Hepatocyte (in vitro differentiated cells): ENCODE results near the gene HHIPL2. TPM values are rescaled to one million over a fixed set of nuclear protein-coding genes. Genes with fewer than 3 reads are reported as not detected.

Experiments used
- DNase-seq: peaks from one replicate; pipeline ENCODE4 v3.0.0-alpha.2; 2016; ENCODE audit warnings: low spot score
- H2AFZ ChIP-seq: fragments of 200-600 bp; sonication (generic); 2 replicates; pipeline ENCODE4 v1.6.0; 2016; ENCODE audit warnings: antibody characterized with exemption, mild to moderate bottlenecking
- H3K27ac ChIP-seq: fragments of 200-600 bp; sonication (generic); 2 replicates; pipeline ENCODE4 v1.5.1; 2016; ENCODE audit warnings: mild to moderate bottlenecking
- H3K27me3 ChIP-seq: fragments of 200-600 bp; sonication (generic); 2 replicates; pipeline ENCODE4 v1.6.1; 2016
- H3K36me3 ChIP-seq: fragments of 200-600 bp; sonication (generic); replicated peaks from 2 replicates; pipeline ENCODE4 v1.5.1; 2016; ENCODE audit warnings: low read depth; ENCODE audit not compliant: insufficient read depth
- H3K4me1 ChIP-seq: fragments of 200-600 bp; sonication (generic); 2 replicates; pipeline ENCODE4 v1.5.1; 2016; ENCODE audit warnings: mild to moderate bottlenecking, moderate library complexity; ENCODE audit not compliant: insufficient read depth
- H3K4me2 ChIP-seq: fragments of 200-600 bp; sonication (generic); 2 replicates; pipeline ENCODE4 v1.6.0; 2016
- H3K4me3 ChIP-seq: fragments of 200-600 bp; sonication (generic); 2 replicates; pipeline ENCODE4 v1.5.1; 2016; ENCODE audit warnings: mild to moderate bottlenecking
- H3K79me2 ChIP-seq: fragments of 200-600 bp; sonication (generic); 2 replicates; pipeline ENCODE4 v1.6.0; 2017; ENCODE audit warnings: mild to moderate bottlenecking
- H3K9me2 ChIP-seq: fragments of 200-600 bp; sonication (generic); replicated peaks from 2 replicates; pipeline ENCODE4 v1.6.0; 2017; ENCODE audit warnings: mild to moderate bottlenecking; ENCODE audit not compliant: insufficient read depth
- H3K9me3 ChIP-seq: fragments of 200-600 bp; sonication (generic); 2 replicates; pipeline ENCODE4 v1.5.1; 2016; ENCODE audit warnings: low read depth, mild to moderate bottlenecking
- H4K20me1 ChIP-seq: fragments of 200-600 bp; sonication (generic); 2 replicates; pipeline ENCODE4 v1.6.0; 2016; ENCODE audit warnings: mild to moderate bottlenecking; ENCODE audit not compliant: insufficient read depth, poor library complexity, severe bottlenecking
- EZH2 ChIP-seq: fragments of 200-600 bp; sonication (generic); IDR thresholded peaks from 2 replicates; pipeline ENCODE4 v1.6.1; 2016; ENCODE audit warnings: antibody characterized with exemption, mild to moderate bottlenecking, borderline replicate concordance
- EZH2phosphoT487 ChIP-seq: fragments of 200-600 bp; sonication (generic); IDR thresholded peaks from one replicate; pipeline ENCODE4 v1.6.1; 2018; ENCODE audit warnings: antibody characterized with exemption, mild to moderate bottlenecking, low read depth, moderate library complexity; ENCODE audit not compliant: unreplicated experiment, severe bottlenecking
- WGBS: methylation state at CpG from one replicate; pipeline ENCODE4 v1.1.6; 2016; ENCODE audit warnings: low lambda C conversion rate; ENCODE audit errors: missing lambda C conversion rate; 5-methylcytosine and 5-hydroxymethylcytosine counted together
- polyA plus RNA-seq: library from polyadenylated mRNA; unstranded; fragments of >200 nt; fragmentation: Nextera tagmentation; extraction: Ambion mirVana; gene quantifications from 2 replicates; pipeline ENCODE4 v1.2.1, GENCODE V29; 2016
- total RNA-seq: library from RNA; depleted of rRNA; stranded (reverse); fragments of >200 nt; gene quantifications from 2 replicates; pipeline ENCODE4 v1.2.3, GENCODE V29; 2014
- TF ChIP-seq, protein P1 (sequence below): fragments of 200-600 bp; sonication (generic); IDR thresholded peaks from 2 replicates; pipeline ENCODE4 v1.5.1; 2016; ENCODE audit warnings: antibody characterized with exemption, mild to moderate bottlenecking; ENCODE audit not compliant: poor library complexity

The HHIPL2 gene
- total and polyA plus RNA-seq, 2 experiments from 2014 or later = 0.23 to 0.37 TPM

DNA sequence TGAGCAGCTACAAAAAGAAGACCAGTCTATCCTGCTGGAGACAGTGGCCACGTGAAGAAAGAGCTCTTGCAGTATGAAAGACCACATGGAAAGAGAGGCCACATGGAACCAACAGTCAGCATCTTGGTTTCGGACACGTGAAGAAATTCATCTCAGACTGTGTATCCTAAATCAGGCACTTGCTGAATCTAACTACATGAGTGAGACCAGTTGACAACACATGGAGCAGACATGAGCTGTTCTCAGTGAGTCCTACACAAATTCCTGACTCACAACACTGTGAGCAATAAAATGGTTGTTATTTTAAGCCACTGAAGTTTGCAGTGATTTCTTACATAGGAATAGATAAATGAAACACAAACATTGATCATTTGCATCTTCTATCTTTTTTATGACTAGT is 44.3 kb upstream of the HHIPL2 start:
- TF ChIP-seq, protein P1, sequence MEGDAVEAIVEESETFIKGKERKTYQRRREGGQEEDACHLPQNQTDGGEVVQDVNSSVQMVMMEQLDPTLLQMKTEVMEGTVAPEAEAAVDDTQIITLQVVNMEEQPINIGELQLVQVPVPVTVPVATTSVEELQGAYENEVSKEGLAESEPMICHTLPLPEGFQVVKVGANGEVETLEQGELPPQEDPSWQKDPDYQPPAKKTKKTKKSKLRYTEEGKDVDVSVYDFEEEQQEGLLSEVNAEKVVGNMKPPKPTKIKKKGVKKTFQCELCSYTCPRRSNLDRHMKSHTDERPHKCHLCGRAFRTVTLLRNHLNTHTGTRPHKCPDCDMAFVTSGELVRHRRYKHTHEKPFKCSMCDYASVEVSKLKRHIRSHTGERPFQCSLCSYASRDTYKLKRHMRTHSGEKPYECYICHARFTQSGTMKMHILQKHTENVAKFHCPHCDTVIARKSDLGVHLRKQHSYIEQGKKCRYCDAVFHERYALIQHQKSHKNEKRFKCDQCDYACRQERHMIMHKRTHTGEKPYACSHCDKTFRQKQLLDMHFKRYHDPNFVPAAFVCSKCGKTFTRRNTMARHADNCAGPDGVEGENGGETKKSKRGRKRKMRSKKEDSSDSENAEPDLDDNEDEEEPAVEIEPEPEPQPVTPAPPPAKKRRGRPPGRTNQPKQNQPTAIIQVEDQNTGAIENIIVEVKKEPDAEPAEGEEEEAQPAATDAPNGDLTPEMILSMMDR = no peak
- TF ChIP-seq EZH2 (no peak), EZH2phosphoT487 (no peak)
- H3K4me2 ChIP-seq = no peak overlapping the region
- no peak overlapping the region for H3K27ac ChIP-seq
- no peaks in the 10 kb centered on the region for H4K20me1 ChIP-seq
- peaks cover 6% of the 10 kb centered on the region for H3K9me3 ChIP-seq
- H3K36me3 ChIP-seq = no peaks in the 10 kb centered on the region
- 80% methylated on average over 3 of the region's 3 CpGs for WGBS
- no peak overlapping the region for H2AFZ ChIP-seq
- no peak for DNase-seq
- H3K79me2 ChIP-seq = peaks cover 22% of the 10 kb centered on the region
- H3K4me1 ChIP-seq = peaks cover 9% of the 10 kb centered on the region
- H3K9me2 ChIP-seq = no peaks in the 10 kb centered on the region
- H3K27me3 ChIP-seq = no peaks in the 10 kb centered on the region
- H3K4me3 ChIP-seq = no peak overlapping the region

DNA sequence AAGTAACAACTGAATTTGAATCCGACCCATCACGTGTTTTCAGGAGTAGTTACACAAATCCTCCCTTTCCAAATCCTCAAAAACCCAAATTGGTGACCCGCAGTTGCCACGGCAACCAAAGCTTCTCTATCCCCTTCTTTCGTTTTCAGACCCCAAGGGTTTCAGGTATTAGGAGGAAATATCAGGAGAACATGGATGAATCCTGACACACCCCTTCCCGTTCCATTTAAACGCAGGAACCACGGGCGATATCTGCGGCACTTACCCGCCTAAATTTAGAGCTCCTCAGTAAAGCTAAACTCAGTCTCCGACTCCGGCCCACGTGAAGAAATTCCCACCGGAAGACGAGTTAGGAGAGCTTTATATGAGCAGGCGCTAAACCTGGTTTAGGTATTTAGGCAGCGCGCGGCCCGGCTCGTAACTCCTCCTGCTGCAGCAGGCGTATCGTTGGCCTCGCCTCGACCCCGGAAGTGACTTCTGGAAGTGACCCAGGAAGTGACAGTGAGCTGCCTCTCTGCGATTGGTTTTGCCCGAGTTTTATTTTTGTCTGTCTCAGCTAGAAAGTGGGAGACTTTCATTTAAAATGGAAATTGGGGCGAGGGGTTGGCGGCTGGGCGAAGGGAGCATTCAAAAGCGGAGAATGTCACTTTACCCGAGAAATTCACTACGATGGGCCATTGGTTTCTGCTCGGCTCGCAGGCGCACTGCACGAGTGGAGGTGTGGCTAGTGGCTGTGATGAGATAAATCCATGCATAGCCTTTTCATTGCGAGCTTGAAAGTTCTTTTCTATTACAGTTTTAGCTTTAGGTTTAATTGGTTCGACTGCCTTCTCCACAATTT is 41.8 kb upstream of the HHIPL2 start, which contains the start of gene TAF1A:
TSS of gene TAF1A (minus strand) at position 472 of the 841 bp plus-strand sequence.
- WGBS = under 1% methylated on average over 41 of the region's 41 CpGs
- Histone ChIP-seq H3K27ac (peak within 1 kb of the TSS; percentile 93), H3K9me2 (no peaks in the 10 kb centered on the region), H3K27me3 (no peaks in the 10 kb centered on the region), H3K4me2 (peak within 1 kb of the TSS; percentile 88), H3K36me3 (no peaks in the 10 kb centered on the region), H4K20me1 (no peaks in the 10 kb centered on the region), H3K4me1 (peaks cover 9% of the 10 kb centered on the region), H3K9me3 (peaks cover under 1% of the 10 kb centered on the region), H3K4me3 (peak within 1 kb of the TSS; percentile 90), H3K79me2 (peaks cover 29% of the 10 kb centered on the region), H2AFZ (peak within 1 kb of the TSS; percentile 99)
- TF ChIP-seq EZH2phosphoT487 = no peak
- DNase-seq = peak; percentile 92

DNA sequence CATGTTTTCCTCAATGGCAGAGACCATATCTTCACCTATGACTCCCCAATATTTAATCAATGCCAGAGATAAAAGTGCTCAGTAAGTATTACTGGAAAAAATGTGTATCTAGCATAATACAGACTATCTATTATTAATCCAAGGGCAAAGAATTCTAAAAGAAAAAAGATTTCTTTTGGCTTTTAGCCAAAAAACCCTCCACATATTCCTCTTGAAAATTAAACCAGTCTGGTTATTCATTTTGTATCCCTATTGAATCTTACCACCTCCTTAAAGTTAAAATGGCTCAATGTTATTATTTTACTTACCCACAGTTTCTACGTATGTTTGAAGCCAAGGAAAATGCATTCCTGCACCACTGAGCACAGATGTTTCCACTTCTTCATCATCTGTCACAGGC is 40.2 kb upstream of the HHIPL2 start:
- peak overlapping the region; percentile 88 for H3K4me2 ChIP-seq
- peaks cover 9% of the 10 kb centered on the region for H3K4me1 ChIP-seq
- H3K36me3 ChIP-seq = no peaks in the 10 kb centered on the region
- peaks cover 29% of the 10 kb centered on the region for H3K79me2 ChIP-seq
- H3K9me2 ChIP-seq = no peaks in the 10 kb centered on the region
- no peaks in the 10 kb centered on the region for H3K9me3 ChIP-seq
- H3K4me3 ChIP-seq = no peak overlapping the region
- H3K27me3 ChIP-seq = no peaks in the 10 kb centered on the region
- no peak overlapping the region for H3K27ac ChIP-seq
- H4K20me1 ChIP-seq = no peaks in the 10 kb centered on the region
- TF ChIP-seq EZH2phosphoT487 (no peak), EZH2 (no peak)
- TF ChIP-seq, protein P1 = no peak
- DNase-seq = no peak
- no peak overlapping the region for H2AFZ ChIP-seq
- 73% methylated on average over 1 of the region's 1 CpG for WGBS

DNA sequence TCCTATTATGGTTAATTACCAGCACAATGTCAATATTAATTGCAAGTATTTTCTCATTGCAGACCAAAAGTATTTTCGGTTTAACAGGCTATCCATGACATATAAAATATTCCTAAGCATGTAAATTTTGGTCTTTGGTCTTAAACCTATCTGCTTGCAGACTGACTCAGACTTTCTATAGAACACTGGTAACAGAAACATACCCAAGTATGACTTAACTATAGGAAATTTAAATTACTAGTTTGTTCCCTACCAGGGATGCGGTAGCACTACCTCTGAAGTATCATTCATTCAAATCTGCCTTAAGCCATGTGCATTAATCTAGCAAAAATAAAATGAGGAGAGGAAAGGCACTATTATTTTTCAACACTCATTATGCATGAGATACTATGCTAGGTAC is 38.9 kb upstream of the HHIPL2 start:
- no peak overlapping the region for H3K27ac ChIP-seq
- no peak for DNase-seq
- no peaks in the 10 kb centered on the region for H3K27me3 ChIP-seq
- H3K4me3 ChIP-seq = no peak overlapping the region
- 98% methylated on average over 2 of the region's 2 CpGs for WGBS
- no peak overlapping the region for H3K4me2 ChIP-seq
- H3K36me3 ChIP-seq = no peaks in the 10 kb centered on the region
- no peak overlapping the region for H2AFZ ChIP-seq
- no peaks in the 10 kb centered on the region for H3K9me2 ChIP-seq
- H3K79me2 ChIP-seq = peaks cover 29% of the 10 kb centered on the region
- H4K20me1 ChIP-seq = no peaks in the 10 kb centered on the region
- H3K9me3 ChIP-seq = no peaks in the 10 kb centered on the region
- TF ChIP-seq EZH2phosphoT487 = no peak
- TF ChIP-seq, protein P1 = no peak
- no peak for TF ChIP-seq EZH2
- H3K4me1 ChIP-seq = peaks cover 9% of the 10 kb centered on the region
